IMR-90 (cell line): Measurements from ENCODE around the gene RUNX1. TPM values are rescaled to one million over a fixed set of nuclear protein-coding genes. Genes with fewer than 3 reads are reported as not detected.
A peak's percentile ranks its signal among the peaks of the same experiment; 100 is the strongest.

Experiments
- ATAC-seq: fragments of 200-7000 bp; cut with Tn5 transposase; 2 replicates; pipeline ENCODE4 v1.9.1; 2020; ENCODE audit warnings: low read depth, mild to moderate bottlenecking, moderate library complexity
- BruUV-seq: library from RNA; stranded (reverse); fragments of 400-500 nt; replicated peaks from 2 replicates; lab custom pipeline; 2021; lab: Mats Ljungman, UMichigan
- CTCF ChIA-PET: fragments of 300-600 bp; formaldehyde crosslinking; extraction: SDS; loops from one replicate; lab custom pipeline; 2021; ENCODE audit warnings: antibody characterized with exemption; lab: Yijun Ruan, JAX
- POLR2A ChIA-PET: fragments of 300-600 bp; sonication (Branson Sonifier 250); formaldehyde crosslinking; loops from one replicate; lab custom pipeline; 2022; ENCODE audit warnings: antibody characterized with exemption; ENCODE audit not compliant: unreplicated experiment; lab: Charles Lee
- DNase-seq: peaks from one replicate; pipeline ENCODE4 v3.0.0; 2013
- H2AFZ ChIP-seq: replicated peaks from 2 replicates; pipeline ENCODE3; 2013; ENCODE audit warnings: low read length, mild to moderate bottlenecking; ENCODE audit not compliant: poor library complexity
- H2AK5ac ChIP-seq: 2 replicates; pipeline ENCODE4 v1.6.1; 2013; ENCODE audit warnings: low read depth, low read length, inconsistent platforms
- H2AK9ac ChIP-seq: replicated peaks from 2 replicates; pipeline ENCODE3; 2013; ENCODE audit warnings: mild to moderate bottlenecking, low read depth, low read length, moderate library complexity; ENCODE audit not compliant: poor library complexity
- H2BK120ac ChIP-seq: 2 replicates; pipeline ENCODE4 v1.6.1; 2013; ENCODE audit warnings: low read depth, low read length, inconsistent platforms
- H2BK15ac ChIP-seq: 3 replicates; pipeline ENCODE4 v1.6.1; 2013; ENCODE audit warnings: low read depth, low read length, inconsistent platforms
- H2BK20ac ChIP-seq: 2 replicates; pipeline ENCODE4 v1.6.1; 2013; ENCODE audit warnings: low read depth, mild to moderate bottlenecking, inconsistent platforms, low read length, moderate library complexity
- H2BK5ac ChIP-seq: 2 replicates; pipeline ENCODE4 v1.6.1; 2013; ENCODE audit warnings: mild to moderate bottlenecking, low read depth, low read length, inconsistent platforms; ENCODE audit not compliant: poor library complexity, severe bottlenecking
- H3K14ac ChIP-seq: replicated peaks from 2 replicates; pipeline ENCODE4 v1.6.1; 2013; ENCODE audit warnings: low read depth, low read length, inconsistent platforms
- H3K18ac ChIP-seq: 2 replicates; pipeline ENCODE4 v1.6.1; 2013; ENCODE audit warnings: low read depth, low read length, control low read depth
- H3K23ac ChIP-seq: 2 replicates; pipeline ENCODE4 v1.6.1; 2013; ENCODE audit warnings: low read depth, low read length, inconsistent platforms
- H3K27ac ChIP-seq: 2 replicates; pipeline ENCODE4 v1.5.1; 2013; ENCODE audit warnings: mild to moderate bottlenecking, control low read depth, low read length; ENCODE audit not compliant: insufficient read depth
- H3K27me3 ChIP-seq: 2 replicates; pipeline ENCODE4 v1.6.1; 2013; ENCODE audit warnings: low read length; ENCODE audit not compliant: control insufficient read depth, insufficient read depth
- H3K36me3 ChIP-seq: 2 replicates; pipeline ENCODE4 v1.6.1; 2013; ENCODE audit warnings: low read length, mixed read lengths; ENCODE audit not compliant: control insufficient read depth, insufficient read depth
- H3K4ac ChIP-seq: 2 replicates; pipeline ENCODE4 v1.6.1; 2013; ENCODE audit warnings: low read depth, low read length, inconsistent platforms
- H3K4me1 ChIP-seq: 2 replicates; pipeline ENCODE4 v1.6.1; 2013; ENCODE audit warnings: low read length, mixed read lengths; ENCODE audit not compliant: control insufficient read depth, insufficient read depth
- H3K4me2 ChIP-seq: 2 replicates; pipeline ENCODE4 v1.6.1; 2013; ENCODE audit warnings: low read depth, mild to moderate bottlenecking, control low read depth, low read length, moderate library complexity
- H3K4me3 ChIP-seq: 2 replicates; pipeline ENCODE4 v1.5.1; 2013; ENCODE audit warnings: low read depth, mild to moderate bottlenecking, control low read depth, low read length, moderate library complexity; ENCODE audit not compliant: insufficient read depth
- H3K56ac ChIP-seq: 2 replicates; pipeline ENCODE4 v1.6.1; 2013; ENCODE audit warnings: low read length, inconsistent platforms; ENCODE audit not compliant: insufficient read depth; ENCODE audit errors: extremely low read depth
- H3K79me1 ChIP-seq, 2 experiments: 2 replicates each; pipeline ENCODE4 v1.6.1; 2013; ENCODE audit warnings: low read length in 2 of 2, inconsistent platforms in 1 of 2, low read depth in 1 of 2
- H3K9ac ChIP-seq: 2 replicates; pipeline ENCODE4 v1.6.1; 2013; ENCODE audit warnings: low read depth, low read length, control low read depth
- H3K9me1 ChIP-seq: 2 replicates; pipeline ENCODE4 v1.6.1; 2013; ENCODE audit warnings: low read length, inconsistent platforms; ENCODE audit not compliant: insufficient read depth
- H3K9me3 ChIP-seq: 2 replicates; pipeline ENCODE4 v1.6.1; 2013; ENCODE audit warnings: low read length; ENCODE audit not compliant: control insufficient read depth, insufficient read depth
- H4K20me1 ChIP-seq: 2 replicates; pipeline ENCODE4 v1.6.1; 2013; ENCODE audit warnings: low read length, inconsistent platforms; ENCODE audit not compliant: insufficient read depth
- H4K5ac ChIP-seq: 2 replicates; pipeline ENCODE4 v1.6.1; 2013; ENCODE audit warnings: mild to moderate bottlenecking, low read depth, low read length, control low read depth
- H4K8ac ChIP-seq, 2 experiments: 2 replicates each; pipeline ENCODE4 v1.6.1; 2013; ENCODE audit warnings: low read depth in 2 of 2, low read length in 2 of 2, control low read depth in 1 of 2, inconsistent platforms in 1 of 2
- H4K91ac ChIP-seq: 2 replicates; pipeline ENCODE4 v1.6.1; 2013; ENCODE audit warnings: low read depth, low read length, inconsistent platforms; ENCODE audit not compliant: insufficient read depth
- CHD1 ChIP-seq: IDR thresholded peaks from 2 replicates; pipeline ENCODE4 v1.6.1; 2012; ENCODE audit warnings: low read depth, low read length, improper control_type of control experiment
- ELK1 ChIP-seq: fragments of 150-350 bp; IDR thresholded peaks from 2 replicates; pipeline ENCODE4 v1.6.1; 2016; ENCODE audit warnings: low read depth, mild to moderate bottlenecking, low read length, moderate library complexity, borderline replicate concordance
- MAFK ChIP-seq: IDR thresholded peaks from 2 replicates; pipeline ENCODE4 v1.6.1; 2012; ENCODE audit warnings: low read depth, low read length, improper control_type of control experiment
- NFE2L2 ChIP-seq: fragments of 150-350 bp; IDR thresholded peaks from 2 replicates; pipeline ENCODE4 v1.6.1; 2016; ENCODE audit warnings: low read depth, mild to moderate bottlenecking, low read length
- POLR2A ChIP-seq: IDR thresholded peaks from 2 replicates; pipeline ENCODE4 v1.6.1; 2012; ENCODE audit warnings: mild to moderate bottlenecking, low read depth, low read length
- WGBS, 2 experiments: methylation state at CpG; one replicate each; pipeline versions ENCODE4 v1.1.5 to v1.1.7; 2013; ENCODE audit warnings: missing lambda C conversion rate in 2 of 2; ENCODE audit not compliant: insufficient read length in 1 of 2; ENCODE audit errors: extremely low coverage in 2 of 2; 5-methylcytosine and 5-hydroxymethylcytosine counted together
- dilution Hi-C: fragments of 300-500 bp; cut with HindIII; formaldehyde crosslinking; loops from one replicate; pipeline ENCODE4 v1.14.3; 2018; ENCODE audit warnings: low sequenced_read_pairs; ENCODE audit not compliant: unreplicated experiment
- in situ Hi-C: fragments of 300-500 bp; cut with MboI; formaldehyde crosslinking; loops from 3 replicates; pipeline ENCODE4 v1.14.3; 2019; ENCODE audit warnings: low sequenced_read_pairs, inconsistent platforms, mixed read lengths
- intact Hi-C: fragments of 100-400 bp; cut with micrococcal nuclease; formaldehyde crosslinking; loops from 2 replicates; pipeline ENCODE4 v1.10.0; 2022
- polyA plus RNA-seq, 3 experiments: library from polyadenylated mRNA; depleted of rRNA; stranded (reverse); fragments of >200 nt; gene quantifications; 2 replicates each; pipeline ENCODE4 v1.2.3, GENCODE V29; 2012; ENCODE audit warnings: low replicate concordance in 1 of 3
- total RNA-seq: library from RNA; depleted of rRNA; stranded (reverse); fragments of >200 nt; gene quantifications from 2 replicates; pipeline ENCODE4 v1.2.3, GENCODE V29; 2012

Gene RUNX1
- total and polyA plus RNA-seq, 2 of the 4 experiments (the other 2 are of a cell fraction) = 34.5 to 56.5 TPM

GRCh38 chr21:34930971-34931370 lies 118.1 kb downstream of the RUNX1 start:
- WGBS, 2 experiments = no CpG with 5 or more reads among the region's 3 CpGs
- Histone ChIP-seq H2BK5ac (no peak overlapping the region), H2BK15ac (no peak overlapping the region), H4K91ac (no peak overlapping the region), H2BK120ac (no peak overlapping the region), H3K79me1 (peaks cover 0 to 3% of the 10 kb centered on the region in 2 experiments; a peak in 1 of 4 replicates), H3K4me2 (no peak overlapping the region; the same call in 1 of the 2 replicates), H3K18ac (peak overlapping the region; percentile 75; the same call in 1 of the 2 replicates), H3K9me1 (no peaks in the 10 kb centered on the region), H3K9me3 (no peaks in the 10 kb centered on the region), H3K27me3 (no peaks in the 10 kb centered on the region), H4K8ac (0 out of 4 replicates have a peak overlapping the region, but pooled peaks of 1 of the 2 experiments have one; percentile 57), H3K4me1 (peaks cover 7% of the 10 kb centered on the region; the same call in 1 of the 2 replicates), H3K56ac (no peak overlapping the region), H3K4me3 (no peak overlapping the region), H2AK9ac (no peak overlapping the region), H3K14ac (peak overlapping the region; percentile 30; the same call in 1 of the 2 replicates), H2AK5ac (no peak overlapping the region), H3K27ac (no peak overlapping the region), H3K23ac (no peak overlapping the region), H3K4ac (no peak overlapping the region), H4K20me1 (no peaks in the 10 kb centered on the region), H4K5ac (no peak overlapping the region), H2AFZ (no peak overlapping the region), H3K36me3 (no peaks in the 10 kb centered on the region), H3K9ac (no peak overlapping the region), H2BK20ac (no peak overlapping the region)
- in situ Hi-C loops (no loop called here), dilution Hi-C loops (no loop called here), intact Hi-C loops (no loop called here)
- POLR2A ChIA-PET = no interaction called here
- TF ChIP-seq ELK1 = no peak
- TF ChIP-seq MAFK = no peak
- no peak for TF ChIP-seq NFE2L2
- TF ChIP-seq CHD1 = no peak
- TF ChIP-seq POLR2A = no peak
- DNase-seq = peak; percentile 54
- ATAC-seq = peak; percentile 48; the same call in 1 of the 2 replicates
- CTCF ChIA-PET = no interaction called here
- BruUV-seq = no TSS peak
